ENCODE data around the gene ZNF213. TPM values are rescaled to one million over a fixed set of nuclear protein-coding genes. Genes with fewer than 3 reads are reported as not detected.

The ZNF213 gene
- total RNA-seq, 2 experiments from 2014 or later: 9.0 TPM

- no peak overlapping the region for H3K27ac Mint-ChIP-seq
- H3K9me3 Mint-ChIP-seq: no peaks in the 10 kb centered on the region
- ChIA-PET CTCF (interaction anchor here (2.6 kb wide), 1 partner anchor 9 kb away, joined by 9 read pairs; no protein-coding TSS in a partner anchor), POLR2A (interaction anchor here (1.6 kb wide), 1 partner anchor 18 kb away, joined by 4 read pairs; no protein-coding TSS in a partner anchor)
- H3K4me1 Mint-ChIP-seq (ENCODE audit: low read depth): peaks cover 35% of the 10 kb centered on the region
- H3K27me3 Mint-ChIP-seq: no peaks in the 10 kb centered on the region
- no peak for DNase-seq
- no peaks in the 10 kb centered on the region for H3K36me3 Mint-ChIP-seq
- intact Hi-C loops (cut with micrococcal nuclease): no loop called here
- no peak overlapping the region for H3K4me3 Mint-ChIP-seq
These were observed 42.3 kb upstream of the ZNF213 start for GRCh38 chr16:3092501-3092941.

- CTCF ChIA-PET: interaction anchor here (0.7 to 2.6 kb wide), 7 partner anchors 12 to 89 kb away, joined by 3 to 13 read pairs (median 6); no protein-coding TSS in a partner anchor
- H3K4me1 Mint-ChIP-seq (ENCODE audit: low read depth): peaks cover 27% of the 10 kb centered on the region
- H3K27ac Mint-ChIP-seq: peak overlapping the region; percentile 90
- peak overlapping the region; percentile 25 for H3K4me3 Mint-ChIP-seq
- H3K36me3 Mint-ChIP-seq: no peaks in the 10 kb centered on the region
- intact Hi-C loops (cut with micrococcal nuclease): loop anchor here (1.0 to 2.0 kb wide), 4 partner anchors 19 to 72 kb away; no protein-coding TSS in a partner anchor
- peak; percentile 75 for DNase-seq
- POLR2A ChIA-PET: no interaction called here
- no peaks in the 10 kb centered on the region for H3K27me3 Mint-ChIP-seq
- no peaks in the 10 kb centered on the region for H3K9me3 Mint-ChIP-seq
These were observed 40.4 kb upstream of the ZNF213 start for GRCh38 chr16:3094289-3095027.

- ChIA-PET POLR2A (interaction anchor here (0.9 to 1.3 kb wide), 5 partner anchors 10 to 54 kb away, joined by 3 to 5 read pairs (median 4); partner anchors contain the start of gene IL32), CTCF (interaction anchor here (0.6 to 13.1 kb wide), 15 partner anchors 11 to 72 kb away, joined by 3 to 266 read pairs (median 3); partner anchors contain the start of gene HCFC1R1)
- DNase-seq: peak; percentile 81
- peaks cover 35% of the 10 kb centered on the region for H3K4me1 Mint-ChIP-seq (ENCODE audit: low read depth)
- H3K9me3 Mint-ChIP-seq: no peaks in the 10 kb centered on the region
- intact Hi-C loops (cut with micrococcal nuclease): loop anchor here (1.0 to 2.0 kb wide), 3 partner anchors 28 to 168 kb away; no protein-coding TSS in a partner anchor
- peak overlapping the region; percentile 64 for H3K27ac Mint-ChIP-seq
- no peaks in the 10 kb centered on the region for H3K27me3 Mint-ChIP-seq
- no peak overlapping the region for H3K4me3 Mint-ChIP-seq
- no peaks in the 10 kb centered on the region for H3K36me3 Mint-ChIP-seq
These were observed 39.0 kb upstream of the ZNF213 start for GRCh38 chr16:3095869-3096268.

- DNase-seq: no peak
- H3K36me3 Mint-ChIP-seq: no peaks in the 10 kb centered on the region
- H3K4me1 Mint-ChIP-seq (ENCODE audit: low read depth): peaks cover 35% of the 10 kb centered on the region
- no peak overlapping the region for H3K4me3 Mint-ChIP-seq
- H3K9me3 Mint-ChIP-seq: no peaks in the 10 kb centered on the region
- POLR2A ChIA-PET: interaction anchor here (1.0 to 1.3 kb wide), 3 partner anchors 9 to 33 kb away, joined by 3 to 5 read pairs (median 4); partner anchors contain the start of gene IL32
- H3K27me3 Mint-ChIP-seq: no peaks in the 10 kb centered on the region
- intact Hi-C loops (cut with micrococcal nuclease): loop anchor here (1.0 kb wide), 2 partner anchors 28 to 168 kb away; no protein-coding TSS in a partner anchor
- peak overlapping the region; percentile 64 for H3K27ac Mint-ChIP-seq
- CTCF ChIA-PET: interaction anchor here (0.6 to 13.1 kb wide), 15 partner anchors 11 to 72 kb away, joined by 3 to 266 read pairs (median 5); partner anchors contain the start of gene ZNF213
These were observed 38.5 kb upstream of the ZNF213 start for GRCh38 chr16:3096362-3096761.

GRCh38 chr16:3097266-3097665, 37.6 kb upstream of the ZNF213 start:
- DNase-seq: no peak
- H3K4me1 Mint-ChIP-seq (ENCODE audit: low read depth): peaks cover 42% of the 10 kb centered on the region
- no peaks in the 10 kb centered on the region for H3K9me3 Mint-ChIP-seq
- intact Hi-C loops (cut with micrococcal nuclease): no loop called here
- no peaks in the 10 kb centered on the region for H3K27me3 Mint-ChIP-seq
- no peak overlapping the region for H3K4me3 Mint-ChIP-seq
- ChIA-PET CTCF (interaction anchor here (1.0 to 13.1 kb wide), 6 partner anchors 31 to 71 kb away, joined by 3 to 266 read pairs (median 8); partner anchors contain the start of gene ZNF213), POLR2A (interaction anchor here (0.7 kb wide), 1 partner anchor 30 kb away, joined by 3 read pairs; no protein-coding TSS in a partner anchor)
- no peaks in the 10 kb centered on the region for H3K36me3 Mint-ChIP-seq
- no peak overlapping the region for H3K27ac Mint-ChIP-seq

GRCh38 chr16:3098459-3099394, 36.1 kb upstream of the ZNF213 start, which contains the start of gene ZSCAN10:
Gene ZSCAN10, minus strand, starts transcription at chr16:3099294. Its CDS starts 6,357 bp downstream, at chr16:3092937.
- H3K27ac Mint-ChIP-seq: peak within 1 kb of the TSS; percentile 54
- H3K4me3 Mint-ChIP-seq: peak within 1 kb of the TSS; percentile 65
- H3K36me3 Mint-ChIP-seq: no peaks in the 10 kb centered on the region
- H3K9me3 Mint-ChIP-seq: no peaks in the 10 kb centered on the region
- ChIA-PET CTCF (interaction anchor here (0.8 to 13.1 kb wide), 10 partner anchors 14 to 73 kb away, joined by 3 to 266 read pairs (median 5); partner anchors contain the start of genes IL32 and ZNF205), POLR2A (interaction anchor here (0.9 to 1.5 kb wide), 4 partner anchors 22 to 39 kb away, joined by 3 to 4 read pairs (median 3); partner anchors contain the start of gene IL32)
- H3K27me3 Mint-ChIP-seq: no peaks in the 10 kb centered on the region
- no peak for DNase-seq
- H3K4me1 Mint-ChIP-seq (ENCODE audit: low read depth): peaks cover 47% of the 10 kb centered on the region
- intact Hi-C loops (cut with micrococcal nuclease): no loop called here

- H3K36me3 Mint-ChIP-seq: no peaks in the 10 kb centered on the region
- H3K27me3 Mint-ChIP-seq: no peaks in the 10 kb centered on the region
- H3K4me1 Mint-ChIP-seq (ENCODE audit: low read depth): peaks cover 44% of the 10 kb centered on the region
- no peaks in the 10 kb centered on the region for H3K9me3 Mint-ChIP-seq
- no peak for DNase-seq
- ChIA-PET CTCF (interaction anchor here (1.3 to 13.1 kb wide), 4 partner anchors 29 to 73 kb away, joined by 4 to 266 read pairs (median 10); no protein-coding TSS in a partner anchor), POLR2A (interaction anchor here (1.5 kb wide), 1 partner anchor 34 kb away, joined by 4 read pairs; the partner anchor contains the start of gene IL32)
- intact Hi-C loops (cut with micrococcal nuclease): no loop called here
- no peak overlapping the region for H3K4me3 Mint-ChIP-seq
- H3K27ac Mint-ChIP-seq: no peak overlapping the region
These were observed 35.5 kb upstream of the ZNF213 start for GRCh38 chr16:3099395-3099731.

- H3K36me3 Mint-ChIP-seq: no peaks in the 10 kb centered on the region
- peak overlapping the region; percentile 54 for H3K27ac Mint-ChIP-seq
- H3K4me1 Mint-ChIP-seq (ENCODE audit: low read depth): peaks cover 39% of the 10 kb centered on the region
- no peaks in the 10 kb centered on the region for H3K9me3 Mint-ChIP-seq
- CTCF ChIA-PET: interaction anchor here (1.1 to 13.1 kb wide), 5 partner anchors 29 to 72 kb away, joined by 4 to 266 read pairs (median 6); no protein-coding TSS in a partner anchor
- no peaks in the 10 kb centered on the region for H3K27me3 Mint-ChIP-seq
- H3K4me3 Mint-ChIP-seq: peak overlapping the region; percentile 65
- POLR2A ChIA-PET: interaction anchor here (1.5 kb wide), 1 partner anchor 34 kb away, joined by 4 read pairs; the partner anchor contains the start of gene IL32
- peak; percentile 97 for DNase-seq
- intact Hi-C loops (cut with micrococcal nuclease): loop anchor here (1.0 to 2.0 kb wide), 5 partner anchors 24 to 77 kb away; partner anchors contain the start of gene HCFC1R1
These were observed 34.9 kb upstream of the ZNF213 start for GRCh38 chr16:3099732-3100499.

- H3K9me3 Mint-ChIP-seq: no peaks in the 10 kb centered on the region
- H3K27me3 Mint-ChIP-seq: no peaks in the 10 kb centered on the region
- H3K4me3 Mint-ChIP-seq: peak overlapping the region; percentile 79
- no peaks in the 10 kb centered on the region for H3K36me3 Mint-ChIP-seq
- H3K27ac Mint-ChIP-seq: peak overlapping the region; percentile 92
- DNase-seq: peak; percentile 71
- intact Hi-C loops (cut with micrococcal nuclease): loop anchor here (2.0 kb wide), 2 partner anchors 52 to 78 kb away; partner anchors contain the start of gene HCFC1R1
- POLR2A ChIA-PET: interaction anchor here (0.9 to 1.1 kb wide), 3 partner anchors 27 to 34 kb away, joined by 4 to 5 read pairs (median 4); partner anchors contain the start of gene ZNF213
- CTCF ChIA-PET: interaction anchor here (0.6 to 13.1 kb wide), 17 partner anchors 9 to 71 kb away, joined by 3 to 266 read pairs (median 4); partner anchors contain the start of gene ZNF205
- H3K4me1 Mint-ChIP-seq (ENCODE audit: low read depth): peaks cover 37% of the 10 kb centered on the region
These were observed 33.6 kb upstream of the ZNF213 start for GRCh38 chr16:3101018-3101840.
